GM18499 (cell line): ENCODE results near the gene NUP188.
"Not testable (repeated sequence)": the region's sequence is repeated elsewhere in the genome, so short reads cannot be mapped to it uniquely, and the experiment has no call there.

Source experiments
- ATAC-seq: cut with Tn5 transposase; IDR thresholded peaks from one replicate; pipeline ENCODE4 v1.9.1; 2021; ENCODE audit warnings: moderate number of reproducible peaks; ENCODE audit not compliant: insufficient read depth, unreplicated experiment

Gene NUP188

DNA sequence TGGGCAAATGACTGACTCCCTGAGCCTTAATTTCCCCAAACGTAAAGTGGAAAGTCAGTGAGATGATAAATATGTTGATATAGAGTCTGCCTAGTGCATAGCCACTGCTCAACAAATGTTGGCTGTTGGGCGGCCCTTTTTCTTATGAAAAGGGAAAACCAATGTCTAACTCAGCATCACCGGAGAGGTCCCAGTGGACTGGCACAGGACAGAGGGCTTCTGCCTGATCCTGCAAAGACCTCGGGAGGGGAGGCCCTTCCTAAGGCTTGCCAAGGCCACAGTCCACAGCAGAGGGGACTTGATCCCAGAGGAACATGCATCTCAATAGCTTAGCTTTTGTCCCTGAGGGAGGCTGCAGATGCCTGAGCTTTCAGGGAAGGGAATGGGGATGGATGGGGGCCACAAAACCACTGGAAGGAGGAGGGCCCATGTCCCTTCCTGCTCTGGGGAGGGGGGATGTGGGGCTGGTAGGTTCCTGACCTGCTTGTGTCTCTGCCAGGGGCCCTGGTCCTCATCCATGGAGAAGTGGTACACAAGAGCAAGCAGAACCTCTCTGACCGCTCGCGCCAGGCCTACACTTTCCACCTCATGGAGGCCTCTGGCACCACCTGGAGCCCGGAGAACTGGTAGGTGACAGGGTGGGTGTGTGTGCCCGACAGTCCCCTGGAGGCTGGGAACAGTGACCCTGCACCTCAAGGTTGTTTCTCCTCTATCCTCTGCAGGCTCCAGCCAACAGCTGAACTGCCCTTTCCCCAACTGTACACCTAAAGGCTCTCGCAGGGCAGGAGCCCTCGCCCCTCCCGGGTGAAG, 6.3 kb upstream of the NUP188 start:
- no peak for ATAC-seq

DNA sequence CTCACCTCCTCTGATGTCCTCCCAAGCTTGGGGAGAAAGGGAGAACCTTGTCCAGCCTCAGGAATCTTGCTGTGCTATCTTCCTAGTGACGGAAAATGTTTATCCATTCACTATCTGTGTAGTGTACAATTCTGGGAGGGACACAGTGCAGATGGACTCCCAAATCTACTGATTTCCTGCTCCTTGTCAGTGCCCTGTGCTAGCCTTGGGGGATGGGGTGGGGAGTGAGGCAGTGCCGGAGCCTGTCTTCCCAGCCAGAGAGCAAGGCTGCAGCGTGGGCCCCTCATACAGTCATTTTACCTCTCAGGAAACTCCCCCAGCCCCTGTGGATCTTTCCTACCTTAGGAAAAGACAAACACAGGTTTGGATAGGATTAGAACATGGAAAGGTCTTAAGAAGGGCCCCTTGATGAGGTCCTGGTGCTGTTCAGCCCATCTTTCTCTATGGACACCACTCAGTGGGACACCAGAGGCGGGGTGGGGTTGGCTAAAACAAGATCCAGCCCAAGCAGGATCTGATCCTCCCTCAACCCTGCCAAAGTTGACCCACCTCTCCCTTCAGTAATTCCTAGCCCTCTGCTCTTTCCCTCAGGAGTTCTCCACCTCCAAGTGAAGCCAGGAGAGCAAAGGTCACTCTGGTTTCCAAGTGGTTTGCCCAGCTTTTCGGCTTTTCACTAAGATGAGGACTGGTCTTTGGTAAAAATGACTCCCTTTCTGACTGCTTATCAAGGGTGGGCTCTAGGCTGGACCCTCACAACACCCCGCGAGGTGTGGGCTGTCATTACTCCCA, 3.5 kb upstream of the NUP188 start:
- no peak for ATAC-seq

DNA sequence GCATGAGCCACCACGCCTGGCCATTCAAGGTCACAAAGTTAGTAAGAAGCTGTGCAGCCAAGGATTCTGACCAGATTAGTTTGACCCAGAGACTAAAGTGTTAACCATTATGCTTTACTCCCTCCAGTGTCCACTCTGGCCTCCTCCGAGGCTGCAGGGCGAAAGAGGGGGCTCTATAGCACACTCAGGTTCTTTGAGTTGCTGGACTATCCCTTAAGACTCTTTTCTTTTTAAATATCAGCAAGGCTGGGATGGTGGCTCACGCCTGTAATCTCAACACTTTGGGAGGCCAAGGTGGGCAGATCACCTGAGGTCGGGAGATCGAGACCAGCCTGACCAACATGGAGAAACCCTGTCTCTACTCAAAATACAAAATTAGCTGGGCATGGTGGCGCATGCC, 2.5 kb upstream of the NUP188 start:
- ATAC-seq: not testable (repeated sequence)

DNA sequence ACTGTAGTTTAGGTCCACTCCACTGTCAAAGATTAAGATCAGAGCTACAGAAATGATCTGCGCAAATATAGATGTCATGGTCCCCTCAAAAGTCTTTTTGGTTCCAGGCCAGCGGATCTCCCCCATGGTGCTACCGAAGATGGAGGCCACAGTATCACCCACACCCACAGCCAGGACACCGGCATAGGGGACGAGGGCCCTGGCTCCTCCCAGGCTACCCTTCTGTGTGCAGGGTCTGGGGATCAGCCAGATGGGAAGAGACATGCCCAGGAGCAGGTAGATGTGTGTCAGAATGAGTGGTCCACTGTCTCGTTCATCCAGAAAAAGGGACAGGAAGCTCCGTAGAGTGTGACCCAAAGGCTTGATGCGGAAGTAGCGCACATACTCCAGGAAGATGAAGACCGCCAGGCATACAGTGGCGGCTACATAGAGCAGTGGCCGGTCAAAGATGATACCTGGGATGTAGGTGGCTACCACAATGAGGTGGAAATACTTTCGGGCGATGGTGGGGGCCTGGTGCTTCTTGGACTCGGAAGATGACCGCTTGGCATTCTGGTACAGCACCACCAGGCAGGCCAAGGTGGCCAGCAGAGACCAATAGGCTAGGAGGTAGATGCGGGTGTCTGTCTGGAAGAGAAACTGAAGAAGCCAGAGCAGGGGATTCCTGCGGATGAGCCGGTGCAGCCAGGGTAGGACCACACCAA, 1.5 kb upstream of the NUP188 start:
- ATAC-seq: no peak

DNA sequence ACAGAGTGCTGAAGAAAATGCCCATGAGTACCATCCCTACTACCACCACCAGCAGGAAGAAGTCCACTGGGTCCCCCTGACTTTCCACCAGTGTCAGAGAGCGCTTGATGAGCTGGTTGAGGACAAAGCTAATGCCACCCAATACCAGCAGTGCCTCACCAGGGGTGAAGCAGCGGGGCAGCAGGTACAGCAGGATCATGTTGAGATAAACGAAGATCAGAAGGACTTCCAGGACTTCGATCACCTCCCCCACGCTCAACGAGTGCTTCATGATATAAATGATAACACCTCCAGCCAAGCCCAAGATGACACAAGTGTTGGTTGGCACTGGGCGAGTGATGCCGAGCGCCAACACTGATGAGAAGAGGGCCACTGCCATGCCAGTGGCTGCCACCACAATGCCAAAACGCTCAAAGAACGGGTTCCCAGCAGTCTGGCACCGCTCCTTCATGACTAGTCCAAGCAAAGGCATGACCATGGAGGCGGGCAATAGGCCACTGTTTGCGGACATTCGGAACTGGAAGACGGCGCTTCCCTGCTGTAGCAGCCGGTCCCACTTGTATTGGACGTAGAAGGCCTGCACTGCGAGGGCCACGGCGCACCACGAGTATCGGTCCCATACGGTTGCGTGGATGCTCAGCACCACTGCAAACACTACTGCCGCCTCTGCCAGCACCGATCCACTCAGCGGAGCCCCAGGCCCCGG, 775 bp upstream of the NUP188 start:
- no peak for ATAC-seq

DNA sequence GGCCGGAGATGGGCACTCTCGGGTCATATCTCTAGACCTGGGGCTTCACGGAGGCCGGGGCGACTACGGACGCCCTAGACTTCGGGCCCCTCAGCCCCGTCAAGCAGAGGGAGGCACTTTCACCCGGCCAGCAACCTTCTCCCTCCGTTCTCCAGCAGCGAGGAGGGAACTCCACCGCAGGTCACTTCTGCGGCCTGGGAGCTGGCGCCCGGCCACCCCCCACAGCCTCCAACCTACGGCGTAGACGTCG, 297 bp upstream of the NUP188 start:
- ATAC-seq: no peak

DNA sequence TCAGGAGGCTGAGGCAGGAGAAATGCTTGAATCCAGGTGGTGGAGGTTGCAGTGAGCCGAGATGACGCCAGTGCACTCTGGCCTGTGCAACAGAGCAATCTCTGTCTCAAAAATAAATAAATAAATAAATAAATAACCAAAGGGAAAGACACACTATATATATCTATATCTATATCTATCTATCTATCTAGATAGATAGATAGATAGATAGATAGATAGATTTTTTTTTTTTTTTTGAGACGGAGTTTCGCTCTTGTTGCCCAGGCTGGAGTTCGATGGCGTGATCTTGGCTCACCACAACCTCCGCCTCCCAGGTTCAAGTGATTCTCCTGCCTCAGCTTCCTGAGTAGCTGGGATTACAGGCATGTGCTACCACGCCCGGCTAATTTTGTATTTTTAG, 13.9 kb downstream of the NUP188 start:
- not testable (repeated sequence) for ATAC-seq

DNA sequence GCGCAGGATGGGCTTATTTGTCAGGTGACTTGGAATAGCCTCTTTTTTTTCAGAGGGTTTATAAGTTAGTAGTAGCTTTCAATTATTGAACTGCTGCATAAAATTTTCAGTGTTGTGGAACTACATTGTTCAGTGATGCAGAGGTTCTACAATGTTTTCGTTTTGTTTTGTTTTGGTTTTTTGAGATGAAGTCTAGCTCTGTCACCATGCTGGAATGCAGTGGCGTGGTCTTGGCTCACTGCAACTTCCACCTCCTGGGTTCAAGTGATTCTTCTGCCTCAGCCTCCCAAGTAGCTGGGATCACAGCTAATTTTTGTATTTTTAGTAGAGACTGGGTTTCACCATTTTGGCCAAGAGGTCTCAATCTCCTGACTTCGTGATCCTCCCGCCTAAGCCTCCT, 22.0 kb downstream of the NUP188 start:
- no peak for ATAC-seq

DNA sequence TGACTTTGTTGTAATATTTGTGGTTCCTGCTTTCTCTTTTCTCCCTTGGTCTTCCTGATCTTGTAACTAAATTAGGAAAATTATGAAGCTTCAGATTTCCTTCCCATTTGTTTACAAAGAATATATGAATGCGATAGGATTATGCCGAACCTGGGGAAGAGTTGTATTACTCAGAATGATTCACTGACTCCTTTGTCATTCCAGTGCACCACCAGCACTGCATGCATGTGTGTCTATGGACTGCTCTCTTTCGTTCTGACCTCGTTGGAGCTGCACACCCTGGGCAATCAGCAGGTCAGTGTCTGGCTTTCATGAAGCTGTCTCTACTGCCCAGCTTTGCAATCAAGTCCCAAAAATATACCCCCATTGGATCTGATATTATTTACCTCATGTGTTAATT, 25.5 kb downstream of the NUP188 start:
- ATAC-seq: no peak

DNA sequence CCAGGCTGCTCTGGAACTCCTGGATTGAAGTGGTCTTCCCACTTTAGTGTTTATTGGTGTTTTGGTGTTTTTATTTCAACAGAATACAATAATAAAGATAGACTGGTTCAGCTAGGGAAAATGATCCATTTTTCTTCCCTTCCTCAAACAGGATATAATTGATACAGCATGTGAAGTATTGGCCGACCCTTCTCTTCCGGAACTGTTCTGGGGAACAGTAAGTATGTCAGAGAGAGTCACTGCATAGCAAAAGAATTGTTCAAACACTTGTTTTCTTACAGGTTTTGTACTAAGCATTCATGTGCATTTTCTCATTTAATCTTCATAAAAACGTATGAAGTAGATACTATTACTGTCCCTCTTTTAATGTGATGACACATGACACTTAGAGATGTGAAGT, 31.6 kb downstream of the NUP188 start:
- ATAC-seq: no peak

DNA sequence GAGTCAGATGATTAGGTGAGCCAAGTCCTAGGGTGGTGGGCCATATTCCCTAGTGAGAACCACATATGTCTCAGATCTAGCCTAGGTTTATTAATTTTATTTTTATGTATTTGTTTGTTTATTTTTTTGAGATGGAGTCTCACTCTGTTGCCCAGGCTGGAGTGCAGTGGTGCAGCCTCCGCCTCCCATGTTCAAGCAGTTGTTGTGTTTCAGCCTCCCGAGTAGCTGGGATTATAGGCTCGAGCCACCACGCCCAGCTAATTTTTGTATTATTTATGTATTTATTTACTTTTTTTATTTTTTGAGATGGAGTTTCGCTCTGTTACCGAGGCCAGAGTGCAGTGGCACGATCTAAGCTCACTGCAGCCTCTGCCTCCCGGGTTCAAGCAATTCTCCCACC, 36.0 kb downstream of the NUP188 start:
- ATAC-seq: no peak

DNA sequence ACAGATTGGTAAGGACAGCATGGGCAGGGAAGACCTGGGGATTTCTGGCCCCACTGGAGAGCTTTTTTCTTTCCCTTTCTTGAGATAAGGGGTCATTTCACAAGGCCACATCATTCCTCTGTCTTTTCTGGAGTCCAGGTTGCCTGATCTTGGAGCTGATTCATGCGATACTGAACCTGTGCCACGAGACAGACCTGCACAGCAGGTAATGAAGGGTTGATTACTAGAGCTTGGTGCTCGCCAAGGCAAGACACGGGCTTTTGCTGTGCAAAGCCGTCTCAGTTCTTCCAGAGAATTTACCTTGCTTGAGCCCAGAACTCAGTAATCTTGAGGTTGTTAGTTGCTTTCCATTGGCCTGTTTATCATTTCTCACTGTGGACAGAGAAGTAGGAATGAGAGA, 39.2 kb downstream of the NUP188 start:
- no peak for ATAC-seq

DNA sequence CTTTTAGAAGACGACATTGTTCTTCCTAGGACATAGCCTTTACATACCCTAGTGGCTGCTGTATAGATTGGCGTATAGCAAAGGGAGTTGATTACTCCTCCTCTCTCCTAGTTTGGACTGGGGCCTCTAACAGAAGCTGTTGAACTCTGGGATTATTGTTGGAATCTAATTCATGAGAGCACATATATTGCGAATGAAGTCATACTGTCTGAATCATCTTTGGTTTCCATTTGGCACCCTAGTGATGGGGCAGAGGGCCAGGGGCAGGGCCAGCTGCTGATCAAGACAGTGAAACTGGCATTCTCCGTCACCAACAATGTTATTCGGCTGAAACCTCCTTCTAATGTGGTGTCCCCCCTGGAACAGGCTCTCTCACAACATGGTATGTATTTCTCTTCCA, 40.3 kb downstream of the NUP188 start:
- ATAC-seq: no peak

DNA sequence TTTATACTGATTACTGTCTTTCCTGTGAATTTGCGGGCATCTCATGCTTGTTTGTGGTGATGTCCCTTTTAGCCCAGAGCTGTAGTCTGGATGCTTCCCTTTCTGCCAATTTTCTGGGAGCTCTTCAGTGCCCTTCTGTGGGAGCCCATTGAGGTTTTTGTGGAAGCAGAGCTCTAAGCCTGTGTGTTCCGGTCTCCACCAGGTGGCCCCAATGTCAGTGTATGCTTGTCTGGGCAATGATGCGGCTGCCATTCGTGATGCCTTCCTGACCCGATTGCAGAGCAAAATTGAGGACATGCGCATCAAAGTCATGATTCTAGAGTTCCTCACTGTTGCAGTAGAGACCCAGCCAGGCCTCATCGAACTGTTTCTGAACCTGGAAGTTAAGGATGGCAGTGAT, 45.5 kb downstream of the NUP188 start:
- ATAC-seq: no peak

DNA sequence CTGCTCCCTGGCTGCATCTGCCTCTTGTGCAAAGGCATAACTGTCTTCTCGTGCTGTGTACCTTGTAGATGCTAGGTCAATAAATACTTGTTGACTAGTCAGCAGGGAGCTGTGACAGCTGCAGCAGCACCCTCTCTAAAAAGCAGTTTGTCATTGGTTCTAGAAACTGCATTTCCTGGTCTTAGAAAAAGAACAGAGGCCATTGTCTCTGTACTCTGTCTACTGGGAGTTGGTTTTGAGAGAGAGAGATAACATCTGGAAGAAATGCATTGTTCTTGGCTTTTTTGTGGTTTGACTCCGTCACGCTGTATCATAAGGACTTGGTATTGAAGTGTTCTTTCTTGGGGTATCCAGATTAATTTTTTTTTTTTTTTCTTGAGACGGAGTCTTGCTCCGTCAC, 48.3 kb downstream of the NUP188 start:
- no peak for ATAC-seq

DNA sequence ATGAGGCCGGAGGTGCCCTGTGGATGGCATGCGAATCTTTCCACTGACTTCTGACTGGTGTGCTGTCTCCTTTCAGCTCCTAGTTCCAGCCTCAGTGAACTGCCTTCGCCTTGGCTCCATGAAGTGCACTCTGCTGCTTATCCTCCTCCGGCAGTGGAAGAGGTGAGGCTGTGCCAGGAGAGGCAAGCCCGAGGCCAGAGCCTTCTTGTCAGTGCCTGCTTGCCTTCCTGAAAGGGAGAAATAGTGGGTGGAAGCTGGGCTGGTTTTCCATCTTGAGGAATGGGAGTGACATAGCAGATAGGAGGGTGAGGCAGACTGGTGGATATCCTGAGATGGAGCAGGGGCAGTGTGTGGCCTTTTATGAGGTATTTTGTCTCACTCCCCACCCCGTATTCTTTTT, 51.0 kb downstream of the NUP188 start:
- ATAC-seq: no peak

DNA sequence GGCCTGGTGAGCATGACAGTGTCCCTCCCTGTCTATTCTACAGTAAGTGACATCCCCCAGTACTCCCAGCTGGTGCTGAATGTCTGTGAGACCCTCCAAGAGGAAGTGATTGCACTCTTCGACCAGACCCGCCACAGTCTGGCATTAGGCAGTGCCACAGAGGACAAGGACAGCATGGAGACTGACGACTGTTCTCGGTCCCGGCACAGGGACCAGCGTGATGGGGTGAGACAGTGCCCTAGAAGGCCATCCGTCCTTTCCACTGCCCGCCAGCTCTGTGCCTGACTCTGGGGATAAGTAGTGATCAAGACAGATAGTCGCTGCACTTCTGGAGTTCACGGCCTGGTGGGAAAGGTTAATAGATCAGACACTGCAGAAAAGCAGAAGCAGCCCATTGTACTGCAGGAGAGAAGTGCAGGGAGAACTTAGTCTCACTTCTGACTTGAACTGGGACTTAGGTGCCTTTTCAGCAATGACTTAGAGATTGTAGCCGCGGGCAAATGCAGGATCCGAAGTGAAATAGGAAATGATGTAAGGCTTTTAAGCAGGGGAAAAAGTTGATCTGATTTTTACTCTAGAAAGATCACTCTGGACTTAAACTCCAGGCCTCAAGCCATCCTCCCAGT, 52.2 kb downstream of the NUP188 start:
- ATAC-seq: no peak

DNA sequence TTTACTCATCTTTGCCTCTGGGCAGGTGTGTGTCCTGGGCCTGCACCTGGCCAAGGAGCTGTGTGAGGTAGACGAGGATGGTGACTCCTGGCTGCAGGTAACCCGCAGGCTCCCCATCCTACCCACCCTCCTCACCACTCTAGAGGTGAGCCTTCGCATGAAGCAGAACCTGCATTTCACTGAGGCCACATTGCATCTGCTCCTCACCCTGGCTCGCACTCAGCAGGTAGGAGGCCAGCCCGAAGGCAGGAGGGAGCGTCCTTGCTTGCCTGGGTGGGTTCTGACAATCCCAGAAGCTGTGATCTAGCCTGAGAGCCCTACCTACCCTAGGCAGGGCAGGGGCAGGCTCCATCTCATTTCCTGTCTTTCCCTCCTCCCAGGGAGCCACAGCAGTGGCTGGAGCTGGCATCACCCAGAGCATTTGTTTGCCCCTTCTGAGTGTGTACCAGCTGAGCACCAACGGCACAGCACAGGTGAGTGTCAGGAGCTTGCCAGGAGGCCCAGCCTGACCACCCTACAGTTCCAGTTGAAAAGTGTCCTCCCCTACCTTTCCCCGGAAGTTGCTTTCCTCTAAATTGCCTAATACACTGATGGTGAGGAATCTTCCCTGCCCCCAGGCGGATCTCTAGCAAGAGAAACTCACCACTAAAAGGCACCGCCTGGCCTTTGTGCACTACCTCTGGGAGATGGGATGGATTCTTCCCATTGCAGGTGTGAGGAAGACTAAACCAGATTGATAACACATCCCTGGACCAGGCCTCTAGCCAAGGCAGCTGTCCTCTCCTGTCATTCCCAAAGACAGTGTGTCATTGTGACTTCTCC, 54.2 kb downstream of the NUP188 start:
- no peak for ATAC-seq

DNA sequence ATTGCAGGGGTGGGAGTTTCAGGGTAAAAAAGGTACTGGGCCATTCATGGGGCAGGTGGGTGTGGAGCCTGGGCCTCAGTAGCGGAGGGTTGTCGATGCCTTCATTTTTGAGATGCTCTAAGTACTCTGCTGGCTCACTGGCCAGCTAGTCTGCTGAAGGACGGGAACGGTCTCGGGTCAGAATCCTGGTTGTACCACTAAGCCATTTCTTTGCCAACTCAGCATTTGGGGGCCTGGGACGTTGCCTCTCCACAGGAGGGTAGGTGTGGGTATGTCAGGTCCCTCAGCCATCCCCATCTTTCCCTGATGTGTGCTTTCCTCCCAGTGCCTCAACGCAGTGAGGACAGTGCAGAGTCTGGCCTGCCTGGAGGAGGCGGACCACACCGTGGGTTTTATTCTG, 55.5 kb downstream of the NUP188 start:
- no peak for ATAC-seq

DNA sequence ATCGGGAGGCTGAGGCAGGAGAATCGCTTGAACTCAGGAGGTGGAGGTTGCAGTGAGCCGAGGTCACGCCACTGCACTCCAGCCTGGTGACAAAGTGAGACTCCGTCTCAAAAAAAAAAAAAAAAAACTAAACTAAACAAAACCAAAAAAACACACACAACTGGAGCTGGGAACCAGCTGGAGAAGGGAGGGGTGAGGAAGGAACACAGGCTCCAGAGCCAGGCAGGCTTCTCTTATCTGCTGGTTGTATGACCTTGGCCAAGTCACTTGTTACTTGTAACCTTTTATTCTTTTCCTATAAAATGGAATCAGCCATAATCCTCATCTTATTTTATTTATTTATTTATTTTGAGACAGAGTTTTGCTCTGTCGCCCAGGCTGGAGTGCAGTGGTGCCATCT, 56.7 kb downstream of the NUP188 start:
- ATAC-seq: not testable (repeated sequence)
